ENCODE results near the gene TMEM178B. TPM values are rescaled to one million over a fixed set of nuclear protein-coding genes. Genes with fewer than 3 reads are reported as not detected.

TMEM178B gene
- total and polyA plus RNA-seq, 9 of the 15 experiments (the other 6 are each of a cell fraction or from before 2014, with no cell fraction given), result under 0.01 to 0.03 (median 0.01) TPM; not detected in 5

- TF ChIP-seq ILF3 (IDR thresholded peaks at IDR 0.05; ENCODE audit: borderline replicate concordance) (no peak), FOXK2 (conservative IDR thresholded peaks at IDR 0.05 in 1 of 2, IDR thresholded peaks at IDR 0.05 in 1 of 2; ENCODE audit: low read depth in 2 of 2) (no peak)
Measured at GRCh38 chr7:141181812-141182211, 107.9 kb downstream of the TMEM178B start (continued).

GRCh38 chr7:141184532-141185190 is 110.8 kb downstream of the TMEM178B start:
- H3K27ac ChIP-seq (ENCODE audit: extremely low read depth, low read depth, low read length), result no peak overlapping the region
- under 1% methylated on average over 10 of the region's 10 CpGs for WGBS (ENCODE audit: insufficient coverage, low coverage, missing lambda C conversion rate)
- intact Hi-C loops (cut with micrococcal nuclease), result no loop called here
- no peaks in the 10 kb centered on the region for H3K9me3 ChIP-seq (replicated peaks; ENCODE audit: control insufficient read depth, insufficient read depth, low read depth, low read length)
- ChIA-PET POLR2A (interaction anchor here (0.6 to 1.0 kb wide), 2 partner anchors 16 to 34 kb away, joined by 3 read pairs; no protein-coding TSS in a partner anchor), CTCF (ENCODE audit: low intra/inter-chr PET ratio) (no interaction called here)
- FAIRE-seq (no peak), DNase-seq (ENCODE audit: extremely low read depth in 1 of 4, low spot score in 3 of 4) (no peak), ATAC-seq (no peak; the same call in 2 of the 3 replicates)
- H3K27me3 ChIP-seq (ENCODE audit: control insufficient read depth in 2 of 2, insufficient read depth in 2 of 2, low read length in 2 of 2), result peaks cover 12 to 34% of the 10 kb centered on the region in 2 experiments; a peak in 4 of 5 replicates
- no TSS peak for BruUV-seq (replicated peaks)
- in situ Hi-C loops (cut with MboI), result no loop called here
- no peaks in the 10 kb centered on the region for H3K4me1 ChIP-seq (replicated peaks in 1 of 2; ENCODE audit: control insufficient read depth in 2 of 2, insufficient read depth in 2 of 2, low read length in 2 of 2)
- no peak overlapping the region for H3K4me2 ChIP-seq (ENCODE audit: insufficient read depth, low read length)
- H3K9ac ChIP-seq (ENCODE audit: insufficient read depth in 1 of 2, low read depth in 2 of 2, low read length in 2 of 2), result no peak overlapping the region
- H3K36me3 ChIP-seq (ENCODE audit: control insufficient read depth, insufficient read depth, low read length), result no peaks in the 10 kb centered on the region
- H3K9me1 ChIP-seq (ENCODE audit: control insufficient read depth, insufficient read depth, low read length), result no peaks in the 10 kb centered on the region
- no peaks in the 10 kb centered on the region for H4K20me1 ChIP-seq (replicated peaks; ENCODE audit: control insufficient read depth, insufficient read depth, low read length)
- no peak overlapping the region for H3K4me3 ChIP-seq
- H2AFZ ChIP-seq (ENCODE audit: low read depth, low read length), result no peak overlapping the region
- H3K79me2 ChIP-seq (ENCODE audit: control insufficient read depth, insufficient read depth, low read length), result no peaks in the 10 kb centered on the region
- no peak for TF ChIP-seq U2AF2 (optimal IDR thresholded peaks at IDR 0.05; ENCODE audit: low read depth, low read length)
- no peak for TF ChIP-seq ELF4 (CRISPR knock-in tag; IDR thresholded peaks at IDR 0.05)
- no peak for TF ChIP-seq MAZ (CRISPR knock-in tag; conservative IDR thresholded peaks at IDR 0.05 in 1 of 2, IDR thresholded peaks at IDR 0.05 in 1 of 2)
- TF ChIP-seq POLR2B (IDR thresholded peaks at IDR 0.05; ENCODE audit: low read depth, partially characterized antibody), result no peak
- no peak for TF ChIP-seq E2F4 (CRISPR knock-in tag; IDR thresholded peaks at IDR 0.05; ENCODE audit: low read depth)
- no peak for TF ChIP-seq ZNF830 (CRISPR knock-in tag; IDR thresholded peaks at IDR 0.05)
- TF ChIP-seq TFAP4 (CRISPR knock-in tag; IDR thresholded peaks at IDR 0.05; ENCODE audit: borderline replicate concordance), result no peak
- TF ChIP-seq HMG20A (CRISPR knock-in tag; conservative IDR thresholded peaks at IDR 0.05), result no peak
- TF ChIP-seq POU5F1 (IDR thresholded peaks at IDR 0.05; ENCODE audit: borderline replicate concordance, low read depth, low read length, partially characterized antibody), result no peak
- no peak for TF ChIP-seq ZNF134 (CRISPR knock-in tag; conservative IDR thresholded peaks at IDR 0.05)
- TF ChIP-seq MBD1 (CRISPR knock-in tag; IDR thresholded peaks at IDR 0.05), result no peak
- no peak for TF ChIP-seq SFPQ (IDR thresholded peaks at IDR 0.05; ENCODE audit: low read depth, low read length)
